GM18508 (cell line): ENCODE data around the gene CFAP100.

Experiments used
- ATAC-seq: cut with Tn5 transposase; IDR thresholded peaks from one replicate; pipeline ENCODE4 v1.9.1; 2021; ENCODE audit warnings: moderate number of reproducible peaks; ENCODE audit not compliant: insufficient read depth, unreplicated experiment

Gene CFAP100

DNA sequence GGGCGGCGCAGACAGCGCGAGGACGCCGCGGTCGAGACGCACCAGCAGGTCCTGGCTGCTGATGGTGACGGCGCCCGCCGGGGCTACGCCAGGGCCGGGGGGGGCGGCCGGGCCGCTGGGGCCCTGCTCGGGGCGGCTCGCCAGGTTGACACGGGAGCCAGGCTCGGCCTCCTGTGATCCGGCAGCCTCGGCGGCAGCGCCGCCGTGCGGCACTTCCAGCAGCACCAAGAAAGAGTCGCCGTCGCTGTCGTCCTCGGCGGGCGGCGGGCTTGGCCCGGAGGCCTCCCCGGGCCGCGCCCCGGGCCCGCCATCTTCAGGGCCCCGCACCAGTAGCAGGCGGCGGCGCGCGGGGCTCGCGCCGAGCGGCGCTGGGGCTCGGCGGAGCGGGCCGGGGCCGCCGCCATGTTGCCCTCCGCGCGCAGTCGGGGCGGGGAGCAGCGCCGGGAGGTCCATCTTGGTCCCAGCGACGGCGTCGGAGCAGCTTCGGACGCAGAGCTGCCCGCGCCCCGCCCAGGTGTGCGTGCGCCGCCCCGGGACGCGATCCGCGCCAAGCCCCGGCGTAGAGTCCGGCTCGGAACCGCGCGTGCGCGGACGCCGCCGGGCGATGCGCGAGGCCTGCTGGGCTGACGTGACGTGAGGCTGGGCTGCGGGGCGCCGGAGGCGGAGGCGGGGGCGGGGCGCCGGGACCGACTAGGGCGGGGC, 80.9 kb downstream of the CFAP100 start, which contains the start of gene ZXDC:
ZXDC (minus strand) TSS at position 479 of the 702 bp plus-strand sequence; CDS start at position 453, 26 bp downstream.
- no peak for ATAC-seq

DNA sequence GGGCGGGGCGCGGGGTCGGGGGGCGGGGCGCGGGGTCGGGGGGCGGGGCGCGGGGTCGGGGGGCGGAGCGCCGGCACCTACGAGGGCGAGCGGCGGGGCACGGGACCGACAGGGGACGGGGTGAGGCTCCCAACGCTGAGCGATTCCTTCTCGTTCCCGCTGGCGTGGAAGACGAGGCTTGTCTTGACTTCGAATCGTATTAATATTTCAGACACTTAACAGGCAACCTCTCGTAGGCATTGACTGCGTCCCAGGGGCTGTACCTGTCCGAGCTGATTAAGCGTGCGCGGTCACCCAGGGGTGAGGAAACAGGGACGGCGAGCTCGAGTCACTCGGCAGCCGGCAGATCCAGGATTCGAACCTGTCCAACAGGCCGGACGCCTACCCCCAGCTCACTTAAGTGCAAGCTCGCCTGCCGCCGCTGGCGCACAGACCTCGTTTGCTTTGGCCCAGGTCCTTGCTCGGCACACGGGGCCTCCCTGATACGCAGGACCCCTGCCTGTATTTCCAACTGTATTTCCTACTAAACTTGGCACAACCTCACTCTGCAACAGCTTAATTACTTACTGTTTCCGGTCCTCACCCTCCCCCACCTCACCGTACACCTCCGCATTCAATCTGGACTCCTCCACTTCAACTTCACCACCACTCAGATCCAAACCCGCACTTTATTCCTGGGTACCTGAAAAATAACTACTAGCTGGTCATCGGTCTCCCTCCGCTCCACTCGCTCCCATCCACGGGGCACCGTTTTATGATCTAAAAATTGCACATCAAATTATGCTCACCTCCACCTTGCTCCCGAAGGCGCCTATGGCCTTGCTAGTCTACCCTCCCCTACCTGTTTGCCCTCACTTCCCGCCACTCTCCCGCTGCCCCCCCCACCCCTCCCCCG, 81.7 kb downstream of the CFAP100 start:
- no peak for ATAC-seq

DNA sequence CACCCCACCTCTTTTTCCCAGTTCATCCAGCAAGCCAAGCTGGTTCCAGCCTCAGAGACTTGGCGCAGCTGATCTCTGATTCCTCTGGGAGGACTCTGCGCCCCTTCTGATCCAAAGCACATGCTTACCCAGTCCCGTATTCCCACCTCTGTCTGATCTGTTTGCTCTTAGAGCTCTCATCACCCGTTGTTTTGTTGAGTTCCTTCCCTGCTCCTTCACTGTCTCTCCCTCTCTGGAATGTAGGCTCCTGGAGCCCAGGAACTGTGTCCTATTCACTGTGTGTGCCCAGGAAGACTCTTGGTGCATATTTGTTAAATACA, 82.3 kb downstream of the CFAP100 start:
- no peak for ATAC-seq

DNA sequence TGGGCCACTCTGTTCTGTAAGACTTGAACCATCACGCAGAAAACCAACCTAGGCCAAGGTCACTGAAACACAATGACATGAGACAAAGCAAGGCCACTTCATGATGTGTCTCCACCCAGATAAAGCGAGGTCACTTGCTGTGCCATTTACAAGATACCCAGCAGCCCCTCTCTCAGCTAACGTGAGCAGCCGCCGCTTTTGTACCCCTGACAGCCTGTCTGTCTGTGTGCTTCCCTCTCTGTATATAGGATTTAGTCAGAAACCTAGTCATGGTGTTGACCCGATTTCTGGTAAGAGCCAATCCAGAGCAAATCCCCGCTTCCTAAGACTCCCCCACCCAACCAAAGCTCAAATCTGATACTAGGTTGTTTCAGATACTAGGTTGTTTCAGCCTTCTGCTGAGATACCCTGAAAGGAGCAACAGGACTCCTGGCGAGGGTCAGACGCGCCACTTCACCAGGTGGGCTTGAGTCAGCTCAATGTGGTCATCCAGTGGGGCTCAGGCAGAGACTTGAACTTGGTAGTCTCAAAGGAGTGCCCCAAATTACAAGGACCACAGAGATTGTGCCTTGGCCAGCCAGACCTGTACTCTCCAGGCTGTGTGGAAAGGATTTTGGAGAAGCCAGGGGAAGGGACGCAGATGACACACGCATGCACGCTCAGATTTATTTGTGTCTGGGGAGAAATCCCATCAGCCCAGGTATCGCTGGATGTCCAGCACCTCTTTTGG, 84.0 kb downstream of the CFAP100 start:
- no peak for ATAC-seq

DNA sequence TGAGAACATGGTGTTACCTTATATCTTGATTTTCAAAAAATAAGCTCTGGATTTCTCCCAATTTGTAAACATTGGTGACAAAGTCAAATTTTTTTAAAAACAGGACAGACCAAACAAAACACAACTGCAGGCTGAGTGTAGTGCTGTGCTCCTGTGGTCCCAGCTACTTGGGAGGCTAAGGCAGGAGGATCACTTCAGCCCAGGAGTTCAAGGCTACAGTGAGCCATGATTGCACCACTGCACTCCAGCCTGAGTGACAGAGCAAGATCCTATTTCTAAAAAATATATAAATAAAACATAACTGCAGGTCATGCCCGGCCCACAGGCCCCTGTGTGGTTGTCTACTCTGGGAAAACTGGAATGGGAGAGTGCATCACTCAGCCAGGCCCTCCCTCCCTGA, 84.9 kb downstream of the CFAP100 start:
- no peak for ATAC-seq

DNA sequence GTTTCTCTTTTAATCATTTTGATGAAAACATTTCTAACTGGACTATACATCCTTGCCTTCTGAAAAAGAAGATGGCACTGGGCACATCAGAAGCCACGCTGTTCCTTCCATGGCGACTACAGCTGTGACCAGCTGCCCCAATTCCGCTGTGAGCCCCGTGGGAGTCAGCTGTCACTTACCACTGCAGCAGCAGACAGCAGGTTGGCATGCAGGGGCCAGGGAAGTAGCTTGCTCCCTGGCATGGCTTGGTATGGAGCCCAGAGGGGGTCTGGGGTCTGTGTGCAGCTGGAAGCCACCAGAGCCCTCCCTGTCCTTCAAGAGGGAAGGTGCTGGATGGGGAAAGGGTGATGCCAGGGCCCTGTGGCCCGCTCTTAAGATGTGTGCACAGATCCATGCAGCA, 85.5 kb downstream of the CFAP100 start:
- no peak for ATAC-seq

DNA sequence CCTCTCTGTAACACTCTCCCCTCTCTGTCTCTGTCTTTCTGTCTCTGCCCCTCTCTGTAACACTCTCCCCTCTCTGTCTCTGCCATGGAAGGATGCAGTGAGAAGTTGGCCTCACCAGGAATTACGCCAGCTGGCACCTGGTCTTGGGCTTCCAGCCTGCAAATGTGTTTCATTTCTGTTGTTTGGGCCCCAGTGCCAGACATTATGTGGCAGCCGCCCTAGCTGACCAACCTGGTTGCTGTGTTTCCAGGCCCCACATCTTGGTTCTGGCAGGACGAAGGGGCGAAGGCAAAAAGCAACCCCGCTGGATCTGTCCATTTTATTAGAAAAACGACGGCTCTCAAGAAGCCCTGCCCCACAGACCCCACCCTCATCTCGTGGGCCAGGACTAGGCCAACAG, 86.2 kb downstream of the CFAP100 start:
- ATAC-seq, result no peak

DNA sequence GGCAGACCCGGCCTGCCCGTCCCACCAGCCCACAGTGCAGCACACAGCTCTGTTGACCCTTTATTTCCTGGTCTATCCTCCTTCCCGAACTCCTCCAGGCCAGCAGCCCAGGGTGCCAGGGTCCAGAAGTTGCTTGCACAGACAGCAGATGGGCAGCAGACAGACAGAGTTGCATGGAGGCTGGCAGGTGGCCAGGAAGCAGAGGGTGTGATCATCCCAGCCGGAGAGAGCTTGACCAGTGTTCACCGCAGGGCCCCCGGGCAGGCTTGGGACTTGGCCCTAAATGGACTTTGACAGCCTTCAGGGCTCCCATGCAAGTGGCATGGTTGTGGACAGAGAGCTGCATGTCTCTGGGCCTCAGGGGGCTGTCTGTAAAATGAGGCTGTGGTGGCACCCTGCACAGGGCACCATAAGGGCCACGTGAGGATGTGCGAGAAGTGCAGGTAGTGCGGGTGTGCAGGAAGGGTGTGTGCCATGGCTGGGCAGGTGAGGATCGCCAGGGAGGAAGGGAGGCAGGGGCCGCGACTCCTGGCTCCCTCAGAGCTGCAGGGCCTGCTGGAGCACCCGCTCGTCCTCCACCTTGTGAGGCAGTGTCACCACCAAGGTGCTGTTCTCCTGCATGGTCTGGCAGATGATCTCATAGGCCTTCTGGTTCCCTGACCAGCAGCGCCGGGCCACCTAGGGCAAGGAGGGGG, 87.2 kb downstream of the CFAP100 start:
- no peak for ATAC-seq

DNA sequence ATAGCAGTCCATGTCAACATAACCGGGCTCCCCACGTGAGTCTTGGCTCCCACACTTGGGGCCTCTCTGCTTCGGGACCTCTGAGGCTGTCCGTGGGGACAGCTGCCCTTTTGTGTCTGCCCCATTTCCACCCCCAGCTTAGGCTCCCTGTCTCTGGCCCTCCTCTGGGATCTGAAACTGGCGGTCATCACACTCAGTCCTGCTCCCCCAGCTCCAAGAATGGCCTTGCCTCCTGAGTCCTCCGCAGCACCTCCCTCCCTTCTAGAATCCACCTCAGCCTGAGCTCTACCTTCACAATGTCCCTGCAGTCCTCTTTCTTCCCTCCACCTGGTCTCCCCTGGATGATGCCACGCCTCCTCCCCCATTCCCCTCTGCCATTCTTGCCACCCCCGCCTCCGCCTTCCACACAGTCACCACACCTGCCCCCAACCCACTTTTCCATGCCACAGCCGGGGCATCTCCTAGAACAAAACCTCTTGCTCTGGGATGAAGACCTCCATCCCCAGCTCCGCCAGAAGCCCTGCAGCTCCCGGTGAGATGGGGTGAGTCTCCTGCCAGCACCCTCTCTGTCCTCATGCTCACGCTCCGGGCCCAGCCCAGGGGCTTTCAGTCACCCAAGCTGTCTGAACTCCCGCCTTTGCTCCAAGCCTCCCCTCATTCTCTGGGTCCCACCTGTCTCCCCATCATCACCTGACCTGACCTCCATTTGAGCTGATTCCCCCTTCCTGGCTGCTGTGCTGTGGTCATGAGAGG, 88.0 kb downstream of the CFAP100 start:
- ATAC-seq, result no peak

DNA sequence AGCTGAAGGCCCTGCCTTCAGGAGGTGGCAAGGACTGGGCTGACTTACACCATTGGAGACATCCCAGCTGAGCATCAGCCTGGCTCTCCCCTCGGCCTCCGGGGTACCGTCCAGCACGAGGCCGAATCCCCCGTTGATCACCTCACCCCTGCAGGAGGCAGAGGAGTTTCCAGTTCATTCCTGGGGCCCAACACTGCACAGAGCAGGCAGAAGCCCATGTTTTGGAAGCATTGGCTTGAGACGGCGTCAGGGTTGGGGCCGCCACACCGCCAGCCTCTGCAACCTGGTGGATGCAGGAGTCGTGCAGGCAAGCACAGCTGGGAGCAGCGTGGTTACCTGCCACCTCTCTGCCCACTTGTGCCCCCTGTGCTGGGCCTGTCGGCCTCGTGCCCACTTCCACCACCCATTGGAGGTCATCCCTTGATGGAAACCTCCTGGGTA, 88.6 kb downstream of the CFAP100 start:
- ATAC-seq, result no peak

DNA sequence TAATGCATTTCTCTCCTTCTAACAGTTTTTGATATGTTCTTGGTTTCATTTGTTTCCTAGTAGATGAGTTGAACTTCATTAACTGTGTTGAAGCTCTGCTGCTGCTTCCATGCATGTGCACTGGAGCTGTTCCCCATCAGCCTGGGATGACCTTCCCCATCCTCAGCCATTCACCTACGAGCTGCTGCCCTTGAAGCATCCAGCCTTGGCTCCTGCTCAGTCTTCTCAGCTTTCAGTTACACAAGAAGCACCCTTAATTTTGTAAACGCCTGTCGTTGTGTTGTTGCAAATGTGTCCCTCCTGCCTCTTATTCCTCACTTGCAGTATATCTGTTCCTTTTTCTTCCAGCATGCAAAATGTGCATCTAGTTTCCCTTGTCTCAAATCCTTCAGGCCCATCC, 89.4 kb downstream of the CFAP100 start:
- no peak for ATAC-seq

DNA sequence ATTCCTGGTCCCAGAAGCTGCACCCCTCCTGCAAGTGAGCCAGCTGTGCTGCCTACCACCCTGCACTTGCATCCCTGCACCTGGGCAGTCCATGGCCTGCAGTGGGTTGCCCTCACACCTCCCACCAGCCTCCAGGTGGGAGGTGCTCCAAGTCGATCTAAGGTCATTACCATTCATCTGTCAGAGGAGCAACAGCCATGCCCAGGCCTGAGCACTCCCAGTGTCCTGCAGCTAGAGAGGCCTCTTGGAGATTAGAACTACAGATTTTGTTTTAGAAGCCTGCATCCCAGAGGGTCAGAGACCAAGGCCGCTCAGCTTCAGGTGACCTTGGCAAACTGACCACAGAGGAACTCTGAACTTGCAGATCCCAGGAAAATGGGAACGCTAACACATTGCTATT, 90.0 kb downstream of the CFAP100 start:
- ATAC-seq, result no peak

DNA sequence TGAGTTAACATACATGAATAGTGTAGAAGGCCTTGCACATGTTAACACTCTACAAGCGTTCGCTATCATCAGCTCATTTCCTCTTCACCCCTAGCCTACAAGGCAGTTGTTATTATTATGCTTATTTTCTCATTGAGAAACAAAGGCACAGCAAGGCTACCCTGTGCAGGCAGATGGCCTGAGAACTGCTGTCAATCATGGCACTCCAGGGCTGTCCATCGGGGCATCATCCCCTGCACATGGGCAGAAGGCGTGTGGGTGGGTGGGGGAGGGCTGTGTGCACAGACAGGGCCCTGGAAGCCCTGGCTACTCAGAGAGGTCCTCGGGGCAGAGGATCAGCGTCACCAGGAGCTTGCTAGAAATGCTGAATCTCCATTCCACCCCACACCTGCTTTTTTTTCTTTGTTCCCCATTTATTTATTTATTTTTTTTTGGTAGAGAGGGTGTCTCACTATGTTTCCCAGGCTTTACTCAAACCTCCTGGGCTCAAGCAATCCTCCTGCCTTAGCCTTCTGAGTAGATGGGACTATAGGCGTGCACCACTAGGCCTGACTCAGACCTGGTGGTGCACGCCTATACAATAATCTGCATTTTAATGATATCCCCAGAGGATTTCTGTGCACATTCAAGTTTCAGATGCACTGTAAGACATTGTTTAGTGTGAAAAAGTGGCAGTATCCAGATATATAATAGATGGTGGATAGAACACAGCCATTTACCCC, 90.6 kb downstream of the CFAP100 start:
- no peak for ATAC-seq

DNA sequence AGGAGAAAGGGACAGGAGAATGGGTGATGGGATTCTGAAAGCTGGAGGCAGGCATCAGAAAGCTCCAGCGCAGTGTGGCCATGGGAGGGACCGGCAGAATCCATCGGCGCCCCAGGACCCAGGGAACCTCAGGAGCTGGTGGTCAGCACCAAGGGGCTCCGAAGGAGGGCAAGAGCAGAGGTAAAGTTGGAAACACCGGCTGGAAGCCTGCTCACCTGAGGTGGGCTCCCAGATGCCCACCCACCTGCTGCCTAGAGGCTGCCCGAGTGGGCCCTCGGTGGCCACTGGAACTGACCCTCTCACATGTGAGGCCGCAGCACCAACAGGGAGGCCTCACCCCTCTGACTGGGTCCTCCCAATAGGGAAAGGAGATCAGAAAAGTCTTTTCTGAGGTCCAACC, 91.2 kb downstream of the CFAP100 start:
- no peak for ATAC-seq
